ENCODE measurements around the gene ERGIC3. TPM values are rescaled to one million over a fixed set of nuclear protein-coding genes. Genes with fewer than 3 reads are reported as not detected.

ERGIC3 gene
- total and polyA plus RNA-seq, 2 of the 13 experiments (the other 11 are each of a cell fraction or from before 2014, with no cell fraction given): 407 to 670 TPM

GRCh38 chr20:35551503-35551902, 9.6 kb downstream of the ERGIC3 start (continued):
- TF ChIP-seq HNF1A (IDR thresholded peaks at IDR 0.05; ENCODE audit: low read depth) (no peak), HNF1A (CRISPR knock-in tag; IDR thresholded peaks at IDR 0.05; ENCODE audit: borderline replicate concordance) (no peak), HIC2 (CRISPR knock-in tag; IDR thresholded peaks at IDR 0.05; ENCODE audit: low read depth) (no peak), LCORL (IDR thresholded peaks at IDR 0.05) (0 out of 2 replicates have a peak, but pooled peaks have one; percentile 33), LCORL (CRISPR knock-in tag; IDR thresholded peaks at IDR 0.05) (no peak)

- no peak for FAIRE-seq
- ChIA-PET CTCF (ENCODE audit: low intra/inter-chr PET ratio, low total read pairs) (no interaction called here), POLR2A (interaction anchor here (1.7 kb wide), 1 partner anchor 13 kb away, joined by 4 read pairs; no protein-coding TSS in a partner anchor)
- 95% methylated on average over 3 of the region's 3 CpGs for WGBS (ENCODE audit: low lambda C conversion rate)
- no peaks in the 10 kb centered on the region for H3K27me3 ChIP-seq (ENCODE audit: control insufficient read depth in 1 of 2, insufficient read depth in 2 of 2, low read length in 2 of 2)
- intact Hi-C loops (cut with micrococcal nuclease; ENCODE audit: unreplicated experiment): no loop called here
- H3K4me1 ChIP-seq (ENCODE audit: insufficient read depth, low read length): no peaks in the 10 kb centered on the region
- no peak overlapping the region for H3K4me3 ChIP-seq (replicated peaks in 1 of 3; ENCODE audit: insufficient read depth in 1 of 3, low read depth in 2 of 3, low read length in 3 of 3)
- no peak for ATAC-seq
- H4K20me1 ChIP-seq (ENCODE audit: insufficient read depth, low read length): no peaks in the 10 kb centered on the region
- H3K27ac ChIP-seq (ENCODE audit: extremely low read length, insufficient read depth, low read length): no peak overlapping the region
- no peak overlapping the region for H2AFZ ChIP-seq (ENCODE audit: low read length)
- H3K9me3 ChIP-seq (ENCODE audit: low read length): no peaks in the 10 kb centered on the region
- in situ Hi-C loops (cut with HindIII; ENCODE audit: extremely low pct_ligation_motif_present, low pct_unique_long_range_greater_than_20kb): no loop called here
- BruUV-seq (replicated peaks): no TSS peak
- H3K36me3 ChIP-seq (replicated peaks in 1 of 2; ENCODE audit: control insufficient read depth in 1 of 2, insufficient read depth in 2 of 2, low read length in 2 of 2): peaks cover 47 to 88% of the 10 kb centered on the region in 2 experiments
- DNase-seq (ENCODE audit: low spot score): no peak
- no peak overlapping the region for H3K4me2 ChIP-seq (ENCODE audit: low read depth, low read length)
- H3K79me2 ChIP-seq (ENCODE audit: insufficient read depth, low read length): no peaks in the 10 kb centered on the region
- H3K9ac ChIP-seq (ENCODE audit: insufficient read depth, low read depth, low read length): no peak overlapping the region
- TF ChIP-seq CENPX (CRISPR knock-in tag; IDR thresholded peaks at IDR 0.05) (no peak), RBM39 (IDR thresholded peaks at IDR 0.05; ENCODE audit: low read depth, low read length, poor library complexity, severe bottlenecking) (no peak), MTF1 (CRISPR knock-in tag; IDR thresholded peaks at IDR 0.05) (no peak), ZNF878 (CRISPR knock-in tag; IDR thresholded peaks at IDR 0.05) (no peak), ZNF512B (CRISPR knock-in tag; IDR thresholded peaks at IDR 0.05; ENCODE audit: borderline replicate concordance) (no peak), DDIT3 (CRISPR knock-in tag; IDR thresholded peaks at IDR 0.05) (no peak), ZNF510 (CRISPR knock-in tag; IDR thresholded peaks at IDR 0.05; ENCODE audit: low read depth) (no peak), SETDB1 (CRISPR knock-in tag; IDR thresholded peaks at IDR 0.05; ENCODE audit: borderline replicate concordance) (no peak), TP53 (CRISPR knock-in tag; conservative IDR thresholded peaks at IDR 0.05) (no peak), NR2F2 (IDR thresholded peaks at IDR 0.05; ENCODE audit: borderline replicate concordance, low read depth) (no peak)
These were observed 11.0 kb downstream of the ERGIC3 start for GRCh38 chr20:35552914-35553313.
